Naive thymus-derived CD4-positive, alpha-beta T cell (primary cell): ENCODE data around the gene EDAR. TPM values are rescaled to one million over a fixed set of nuclear protein-coding genes. Genes with fewer than 3 reads are reported as not detected.

Experiments
- ATAC-seq: fragments of 150-1000 bp; cut with Tn5 transposase; 2 replicates; pipeline ENCODE4 v1.10.0; 2021; ENCODE audit warnings: mild to moderate bottlenecking, moderate library complexity
- CTCF ChIA-PET: fragments of 350-600 bp; sonication (Branson Sonifier 250); formaldehyde crosslinking; loops from one replicate; lab custom pipeline; 2021; ENCODE audit warnings: antibody characterized with exemption; lab: Charles Lee
- POLR2A ChIA-PET: fragments of 350-600 bp; sonication (Branson Sonifier 250); formaldehyde crosslinking; loops from one replicate; lab custom pipeline; 2021; ENCODE audit warnings: antibody characterized with exemption, inconsistent platforms; lab: Charles Lee
- DNase-seq, 9 donors: peaks; one replicate each; pipeline versions ENCODE4 v3.0.0 to v3.0.0-alpha.2; 2020 to 2022; ENCODE audit warnings: mixed read lengths in 1 of 9
- H3K27ac ChIP-seq: one replicate; pipeline ENCODE4 v1.7.0; 2013; ENCODE audit warnings: mild to moderate bottlenecking, low read depth, low read length, moderate library complexity
- H3K27me3 ChIP-seq, 2 donors: one replicate each; pipeline ENCODE4 v1.7.0; 2013; ENCODE audit warnings: low read length in 2 of 2, mild to moderate bottlenecking in 2 of 2, moderate library complexity in 2 of 2; ENCODE audit not compliant: control insufficient read depth in 2 of 2, insufficient read depth in 2 of 2
- H3K36me3 ChIP-seq, 3 experiments: 1 replicate in 2 of 3; 2 replicates in 1 of 3; pipeline ENCODE4 v1.7.0; 2013; ENCODE audit warnings: low read length in 3 of 3, mild to moderate bottlenecking in 3 of 3, moderate library complexity in 1 of 3; ENCODE audit not compliant: insufficient read depth in 3 of 3, control insufficient read depth in 2 of 3
- H3K4me1 ChIP-seq, 2 donors: one replicate each; pipeline ENCODE4 v1.7.0; 2013; ENCODE audit warnings: low read length in 2 of 2, mild to moderate bottlenecking in 2 of 2, moderate library complexity in 1 of 2; ENCODE audit not compliant: control insufficient read depth in 2 of 2, insufficient read depth in 2 of 2
- H3K4me3 ChIP-seq: 2 replicates; pipeline ENCODE4 v1.7.0; 2013; ENCODE audit warnings: mild to moderate bottlenecking, low read length
- H3K9me3 ChIP-seq, 3 experiments: 1 replicate in 2 of 3; 2 replicates in 1 of 3; pipeline ENCODE4 v1.7.0; 2013; ENCODE audit warnings: low read length in 3 of 3; ENCODE audit not compliant: control insufficient read depth in 2 of 3
- H3K27ac Mint-ChIP-seq, 9 donors: one replicate each; pipeline ENCODE4 v1.8.0; 2020 to 2022; ENCODE audit warnings: mixed read lengths in 9 of 9, mild to moderate bottlenecking in 8 of 9, moderate library complexity in 5 of 9, inconsistent platforms in 2 of 9
- H3K27me3 Mint-ChIP-seq, 5 donors: one replicate each; pipeline ENCODE4 v1.8.0; 2021 to 2022; ENCODE audit warnings: mixed read lengths in 5 of 5, mild to moderate bottlenecking in 1 of 5
- H3K36me3 Mint-ChIP-seq, 5 donors: one replicate each; pipeline ENCODE4 v1.8.0; 2020 to 2022; ENCODE audit warnings: mixed read lengths in 5 of 5, mild to moderate bottlenecking in 3 of 5, inconsistent platforms in 1 of 5
- H3K4me1 Mint-ChIP-seq, 7 donors: one replicate each; pipeline ENCODE4 v1.8.0; 2020 to 2022; ENCODE audit warnings: mixed read lengths in 7 of 7, mild to moderate bottlenecking in 3 of 7, inconsistent platforms in 1 of 7
- H3K4me3 Mint-ChIP-seq, 10 donors: one replicate each; pipeline ENCODE4 v1.8.0; 2020 to 2022; ENCODE audit warnings: mild to moderate bottlenecking in 10 of 10, mixed read lengths in 10 of 10, moderate library complexity in 6 of 10, inconsistent platforms in 2 of 10
- H3K9me3 Mint-ChIP-seq, 11 donors: one replicate each; pipeline ENCODE4 v1.8.0; 2020 to 2022; ENCODE audit warnings: mixed read lengths in 11 of 11, mild to moderate bottlenecking in 4 of 11, inconsistent platforms in 1 of 11, moderate library complexity in 1 of 11
- intact Hi-C, 2 donors: fragments of 100-400 bp; cut with micrococcal nuclease; formaldehyde crosslinking; loops; one replicate each; pipeline ENCODE4 v1.15.1; 2023
- polyA plus RNA-seq, 2 donors: library from polyadenylated mRNA; unstranded; fragments of 300-500 nt; fragmentation: Illumina TruSeq; gene quantifications; one replicate each; pipeline ENCODE4 v1.2.3, GENCODE V29; 2021
- total RNA-seq, 6 experiments: library from RNA in 5 of 6; stranded (reverse) in 5 of 6; gene quantifications; 1 replicate in 5 of 6; 2 replicates in 1 of 6; pipeline ENCODE4 v1.2.3 and lab custom pipeline; 2021 to 2026

EDAR gene
- total and polyA plus RNA-seq, 7 experiments from 2014 or later: 0.17 to 26.8 (median 21.6) TPM

GRCh38 chr2:108852375-108852774 is 136.6 kb downstream of the EDAR start:
- intact Hi-C loops: no loop called here
- no peaks in the 10 kb centered on the region for H3K9me3 ChIP-seq
- H3K4me1 ChIP-seq: no peaks in the 10 kb centered on the region
- ChIA-PET CTCF (interaction anchor here (2.6 kb wide), 2 partner anchors 75 to 657 kb away, joined by 7 to 15 read pairs; no protein-coding TSS in a partner anchor), POLR2A (no interaction called here)
- no peak overlapping the region for H3K4me3 ChIP-seq
- H3K36me3 ChIP-seq: peaks cover 0 to 3% (median 0%) of the 10 kb centered on the region in 3 experiments
- H3K27me3 ChIP-seq: no peaks in the 10 kb centered on the region
- ATAC-seq (no peak), DNase-seq (no peak)
- no peak overlapping the region for H3K27ac ChIP-seq
- Mint-ChIP-seq H3K36me3 (peaks cover 0 to 23% (median 12%) of the 10 kb centered on the region in 5 donors), H3K27ac (no peak overlapping the region), H3K4me1 (peaks cover 0 to 8% (median 4%) of the 10 kb centered on the region in 7 donors), H3K9me3 (peaks cover 0 to 2% (median 0%) of the 10 kb centered on the region in 11 donors), H3K27me3 (no peaks in the 10 kb centered on the region), H3K4me3 (no peak overlapping the region)

GRCh38 chr2:108847000-108847399 is 142.0 kb downstream of the EDAR start:
- no peak overlapping the region for H3K4me3 ChIP-seq
- DNase-seq (no peak), ATAC-seq (no peak)
- H3K9me3 ChIP-seq: no peaks in the 10 kb centered on the region
- Mint-ChIP-seq H3K27ac (no peak overlapping the region), H3K36me3 (peaks cover 0 to 36% (median 17%) of the 10 kb centered on the region in 5 donors), H3K9me3 (no peaks in the 10 kb centered on the region), H3K27me3 (no peaks in the 10 kb centered on the region), H3K4me1 (peaks cover 0 to 3% (median 0%) of the 10 kb centered on the region in 7 donors), H3K4me3 (no peak overlapping the region)
- CTCF ChIA-PET: no interaction called here
- peaks cover 0 to 3% (median 0%) of the 10 kb centered on the region in 3 experiments for H3K36me3 ChIP-seq
- no peak overlapping the region for H3K27ac ChIP-seq
- intact Hi-C loops: no loop called here
- H3K4me1 ChIP-seq: no peaks in the 10 kb centered on the region
- POLR2A ChIA-PET: no interaction called here
- no peaks in the 10 kb centered on the region for H3K27me3 ChIP-seq

- no peak for ATAC-seq
- no peak overlapping the region for H3K27ac Mint-ChIP-seq
Observed at GRCh38 chr2:108845923-108846322, 143.1 kb downstream of the EDAR start.

More at GRCh38 chr2:108845923-108846322, 143.1 kb downstream of the EDAR start:
- H3K27me3 ChIP-seq: no peaks in the 10 kb centered on the region
- no peaks in the 10 kb centered on the region for H3K9me3 ChIP-seq
- Mint-ChIP-seq H3K4me1 (peaks cover 0 to 3% (median 0%) of the 10 kb centered on the region in 7 donors), H3K9me3 (peaks cover 0 to 10% (median 3%) of the 10 kb centered on the region in 11 donors), H3K4me3 (no peak overlapping the region), H3K36me3 (peaks cover 0 to 39% (median 24%) of the 10 kb centered on the region in 5 donors), H3K27me3 (no peaks in the 10 kb centered on the region)
- H3K36me3 ChIP-seq: peaks cover 0 to 3% (median 0%) of the 10 kb centered on the region in 3 experiments
- no peak for DNase-seq
- ChIA-PET POLR2A (no interaction called here), CTCF (no interaction called here)
- H3K4me1 ChIP-seq: no peaks in the 10 kb centered on the region
- intact Hi-C loops: no loop called here
- H3K27ac ChIP-seq: no peak overlapping the region
- H3K4me3 ChIP-seq: no peak overlapping the region

Other genes starting within 250 kb of the EDAR start
- gene CCDC138, start 202.4 kb downstream of the EDAR start, total RNA-seq: 10 to 100 TPM in 1 of 5 experiments, 1 to 10 TPM in 4; 2.7 to 10.5 (median 7.5) TPM
- gene CCDC138, start 202.4 kb downstream of the EDAR start, polyA plus RNA-seq: 1 to 10 TPM; 5.7 to 7.3 TPM
- 10 to 100 TPM in 2 of 5 experiments, 1 to 10 TPM in 2, under 1 TPM in 1; 0.19 to 11.5 (median 6.1) TPM for gene SH3RF3, start 140.0 kb upstream of the EDAR start, total RNA-seq
- 1 to 10 TPM; 1.3 to 3.5 TPM for gene SH3RF3, start 140.0 kb upstream of the EDAR start, polyA plus RNA-seq